GM12891 (cell line): ENCODE results near the gene GASK1A.

Experiments
- PAX5 ChIP-seq: IDR thresholded peaks from 2 replicates; pipeline ENCODE4 v1.6.1; 2011; ENCODE audit warnings: low read length, moderate library complexity, mild to moderate bottlenecking; ENCODE audit not compliant: insufficient read depth, severe bottlenecking
- POLR2A ChIP-seq: IDR thresholded peaks from 2 replicates; pipeline ENCODE4 v1.6.1; 2011; ENCODE audit warnings: low read depth, low read length, control low read depth
- POLR2AphosphoS5 ChIP-seq: IDR thresholded peaks from 2 replicates; pipeline ENCODE4 v1.6.1; 2011; ENCODE audit warnings: low read depth, low read length, control low read depth
- SPI1 ChIP-seq: IDR thresholded peaks from 2 replicates; pipeline ENCODE4 v1.6.1; 2011; ENCODE audit warnings: low read depth, low read length, control low read depth
- TAF1 ChIP-seq: IDR thresholded peaks from 2 replicates; pipeline ENCODE4 v1.6.1; 2011; ENCODE audit warnings: low read depth, low read length, control low read depth

- TF ChIP-seq POLR2A: no peak
- TF ChIP-seq POLR2AphosphoS5: no peak
- TF ChIP-seq SPI1: no peak
- TF ChIP-seq TAF1: no peak
- no peak for TF ChIP-seq PAX5
Measured at GRCh38 chr3:43013256-43013655, 34.1 kb downstream of the GASK1A start.
